K562 (cell line): ENCODE data around the gene TEPSIN. TPM values are rescaled to one million over a fixed set of nuclear protein-coding genes. Genes with fewer than 3 reads are reported as not detected.

Experiments used
- ATAC-seq: fragments of 200-7000 bp; cut with Tn5 transposase; 3 replicates; pipeline ENCODE4 v1.9.1; 2020; ENCODE audit warnings: moderate library complexity
- BruUV-seq: library from RNA; stranded (reverse); fragments of 400-500 nt; replicated peaks from 2 replicates; lab custom pipeline; 2021; lab: Mats Ljungman, UMichigan
- CTCF ChIA-PET: fragments of 300-600 bp; formaldehyde crosslinking; extraction: SDS; loops from one replicate; lab custom pipeline; 2021; ENCODE audit warnings: low intra/inter-chr PET ratio; lab: Yijun Ruan, JAX
- POLR2A ChIA-PET: fragments of 300-600, 350-650 bp; sonication (Branson Sonifier 250); formaldehyde crosslinking; extraction: SDS; loops from one replicate; lab custom pipeline; 2021; ENCODE audit warnings: antibody characterized with exemption, inconsistent platforms; lab: Yijun Ruan, JAX
- DNase-seq, 4 experiments: peaks; one replicate each; pipeline versions ENCODE4 v3.0.0 to v3.0.0-alpha.2; 2011 to 2018; ENCODE audit warnings: low spot score in 3 of 4, mixed read lengths in 3 of 4; ENCODE audit errors: extremely low read depth in 1 of 4
- FAIRE-seq: peaks from 2 replicates; lab custom pipeline; 2011; peaks lifted over from hg19 to GRCh38; lab: Jason Lieb, UNC
- H2AFZ ChIP-seq: 2 replicates; pipeline ENCODE4 v1.6.0; 2011; ENCODE audit warnings: low read depth, low read length, control low read depth, inconsistent platforms
- H3K27ac ChIP-seq: fragments of 200-600 bp; 3 replicates; pipeline ENCODE4 v1.8.0; 2011; ENCODE audit warnings: low read depth, mild to moderate bottlenecking, control low read depth, inconsistent platforms, low read length, moderate library complexity, mixed read lengths; ENCODE audit errors: extremely low read depth
- H3K27me3 ChIP-seq, 2 experiments: fragments of 300-600 bp in 1 of 2; 2 replicates in 1 of 2; 3 replicates in 1 of 2; pipeline versions ENCODE4 v1.6.0 to v1.8.0; 2011; ENCODE audit warnings: inconsistent platforms in 2 of 2, low read length in 2 of 2, mild to moderate bottlenecking in 1 of 2, mixed read lengths in 1 of 2, moderate library complexity in 1 of 2; ENCODE audit not compliant: control insufficient read depth in 2 of 2, insufficient read depth in 2 of 2
- H3K36me3 ChIP-seq: fragments of 300-600 bp; 3 replicates; pipeline ENCODE4 v1.8.0; 2011; ENCODE audit warnings: mild to moderate bottlenecking, low read length, inconsistent platforms; ENCODE audit not compliant: control insufficient read depth, insufficient read depth
- H3K4me1 ChIP-seq, 2 experiments: fragments of 200-600 bp in 1 of 2; replicated peaks in 1 of 2; 2 replicates in 1 of 2; 3 replicates in 1 of 2; pipeline versions ENCODE4 v1.5.1 to v1.8.0; 2011; ENCODE audit warnings: inconsistent platforms in 2 of 2, low read length in 2 of 2, mild to moderate bottlenecking in 1 of 2, mixed read lengths in 1 of 2, moderate library complexity in 1 of 2; ENCODE audit not compliant: control insufficient read depth in 2 of 2, insufficient read depth in 2 of 2
- H3K4me2 ChIP-seq: 2 replicates; pipeline ENCODE4 v1.6.1; 2011; ENCODE audit warnings: low read length, control low read depth, inconsistent platforms, mixed read lengths; ENCODE audit not compliant: insufficient read depth
- H3K4me3 ChIP-seq: fragments of 200-600 bp; sonication (generic), shearing (Covaris generic); 2 replicates; pipeline ENCODE4 v1.5.1; 2016; ENCODE audit warnings: control low read depth, inconsistent platforms
- H3K79me2 ChIP-seq: fragments of 200-600 bp; 3 replicates; pipeline ENCODE4 v1.8.0; 2011; ENCODE audit warnings: low read length, inconsistent platforms; ENCODE audit not compliant: control insufficient read depth, insufficient read depth
- H3K9ac ChIP-seq, 2 experiments: 2 replicates each; pipeline versions ENCODE4 v1.6.0 to v1.6.1; 2011; ENCODE audit warnings: low read depth in 2 of 2, low read length in 2 of 2, control low read depth in 1 of 2, inconsistent platforms in 1 of 2, mild to moderate bottlenecking in 1 of 2, mixed read lengths in 1 of 2; ENCODE audit not compliant: insufficient read depth in 1 of 2
- H3K9me1 ChIP-seq: one replicate; pipeline ENCODE4 v1.6.0; 2011; ENCODE audit warnings: inconsistent platforms, mild to moderate bottlenecking, low read length, moderate library complexity; ENCODE audit not compliant: control insufficient read depth, insufficient read depth
- H3K9me3 ChIP-seq: replicated peaks from 2 replicates; pipeline ENCODE4 v1.5.1; 2011; ENCODE audit warnings: low read depth, low read length, inconsistent platforms; ENCODE audit not compliant: control insufficient read depth, insufficient read depth
- H4K20me1 ChIP-seq: replicated peaks from 2 replicates; pipeline ENCODE4 v1.6.1; 2011; ENCODE audit warnings: low read length, inconsistent platforms, mixed read lengths; ENCODE audit not compliant: control insufficient read depth, insufficient read depth
- CTBP1 ChIP-seq: fragments of 450-650 bp; IDR thresholded peaks from 2 replicates; pipeline ENCODE4 v1.6.1; 2016; ENCODE audit warnings: borderline replicate concordance
- EWSR1 ChIP-seq: fragments of 450-650 bp; IDR thresholded peaks from 2 replicates; pipeline ENCODE4 v1.6.1; 2018; ENCODE audit warnings: borderline replicate concordance, mild to moderate bottlenecking, low read depth, moderate library complexity; ENCODE audit not compliant: partially characterized antibody
- EZH2 ChIP-seq: IDR thresholded peaks from 2 replicates; pipeline ENCODE4 v1.6.1; 2012; ENCODE audit warnings: low read depth, mild to moderate bottlenecking, inconsistent platforms, low read length, borderline replicate concordance
- MAZ ChIP-seq, 2 experiments: fragments of 450-650 bp in 1 of 2; sonication (generic) in 1 of 2; formaldehyde crosslinking; IDR thresholded peaks in 1 of 2; conservative IDR thresholded peaks in 1 of 2; 2 replicates each; pipeline versions ENCODE4 v1.4.0 to v1.5.0; 2020; ENCODE audit warnings: mild to moderate bottlenecking in 1 of 2, missing genetic modification reagents in 1 of 2
- RB1 ChIP-seq: fragments of 450-650 bp; IDR thresholded peaks from 2 replicates; pipeline ENCODE4 v1.6.1; 2017; ENCODE audit warnings: low read depth, mild to moderate bottlenecking
- ZNF174 ChIP-seq: fragments of 250-450 bp; sonication (Bioruptor Pico); IDR thresholded peaks from 2 replicates; pipeline ENCODE4 v1.4.0; 2020; ENCODE audit warnings: mild to moderate bottlenecking
- ZNF551 ChIP-seq: fragments of 250-450 bp; sonication (Bioruptor Pico); IDR thresholded peaks from 2 replicates; pipeline ENCODE4 v1.5.0; 2021; ENCODE audit warnings: mild to moderate bottlenecking, moderate library complexity
- WGBS: fragments of 100-300 bp; shearing (Covaris generic); methylation state at CpG from one replicate; pipeline ENCODE4 v1.1.6; 2016; ENCODE audit warnings: low coverage, mixed read lengths; ENCODE audit not compliant: insufficient coverage; ENCODE audit errors: missing lambda C conversion rate; 5-methylcytosine and 5-hydroxymethylcytosine counted together
- in situ Hi-C: fragments of 300-500 bp; cut with MboI; formaldehyde crosslinking; loops from 4 replicates; pipeline ENCODE4 v1.15.0; 2018; ENCODE audit warnings: inconsistent platforms, mixed read lengths
- intact Hi-C: fragments of 100-400 bp; cut with micrococcal nuclease; formaldehyde crosslinking; loops from 2 replicates; pipeline ENCODE4 v1.14.2; 2022
- polyA plus RNA-seq, 8 experiments: library from polyadenylated mRNA; depleted of rRNA in 4 of 8; stranded (reverse) in 5 of 8; unstranded in 3 of 8; fragments of >200 nt; fragmentation: Nextera tagmentation in 2 of 8; fragmentation: Illumina TruSeq in 1 of 8; extraction: Ambion mirVana in 2 of 8; extraction: Trizol in 1 of 8; gene quantifications; 2 replicates each; pipeline versions ENCODE4 v1.2.1 to v1.2.3, GENCODE V29; 2011 to 2014; ENCODE audit warnings: inconsistent platforms in 1 of 8, missing spikeins in 1 of 8
- total RNA-seq, 7 experiments: library from RNA; depleted of rRNA in 6 of 7; stranded (reverse); fragments of >200 nt in 6 of 7; fragmentation: Illumina TruSeq in 2 of 7; extraction: Trizol in 2 of 7; gene quantifications; 2 replicates each; pipeline versions ENCODE4 v1.2.1 to v1.2.3, GENCODE V29; 2011 to 2021; ENCODE audit warnings: low replicate concordance in 1 of 7
- TF ChIP-seq, protein P1 (sequence below): fragments of 250-450 bp; sonication (Bioruptor Pico); IDR thresholded peaks from 2 replicates; pipeline ENCODE4 v1.8.0; 2021; ENCODE audit warnings: borderline replicate concordance, mild to moderate bottlenecking, moderate library complexity; ENCODE audit not compliant: poor library complexity, severe bottlenecking
- TF ChIP-seq, protein P2 (sequence below): fragments of 450-650 bp; IDR thresholded peaks from 2 replicates; pipeline ENCODE4 v1.6.1; 2018; ENCODE audit not compliant: partially characterized antibody

The TEPSIN gene
- total and polyA plus RNA-seq, 9 of the 15 experiments (the other 6 are each of a cell fraction or from before 2014, with no cell fraction given): 0.80 to 29.8 (median 5.3) TPM

DNA sequence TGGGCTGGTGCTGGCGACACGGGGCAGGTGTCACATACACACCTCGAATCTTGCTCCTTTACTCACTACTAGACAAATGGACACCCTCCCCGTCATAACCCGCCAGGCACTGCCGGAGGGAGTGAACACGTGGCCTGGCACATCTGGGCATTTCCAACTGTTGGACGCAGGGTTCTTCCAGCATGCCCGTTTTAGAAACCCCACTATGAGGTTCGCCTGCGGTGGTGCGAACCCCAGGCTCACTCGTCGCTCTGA, 9.3 kb downstream of the TEPSIN start:
- H3K4me1 ChIP-seq: peaks cover 12 to 50% of the 10 kb centered on the region in 2 experiments
- intact Hi-C loops (loop anchor here (5.0 to 10.0 kb wide), 2 partner anchors 87 to 245 kb away; no protein-coding TSS in a partner anchor), in situ Hi-C loops (loop anchor here (5.0 to 25.0 kb wide), 2 partner anchors 92 to 227 kb away; no protein-coding TSS in a partner anchor)
- no peak overlapping the region for H3K4me3 ChIP-seq
- WGBS: 85% methylated on average over 14 of the region's 14 CpGs
- ChIA-PET CTCF (interaction anchor here (1.6 kb wide), 1 partner anchor 86 kb away, joined by 8 read pairs; no protein-coding TSS in a partner anchor), POLR2A (interaction anchor here (0.6 to 1.3 kb wide), 4 partner anchors 9 to 243 kb away, joined by 3 to 5 read pairs (median 4); partner anchors contain the start of genes NDUFAF8 and TEPSIN)
- FAIRE-seq (no peak), ATAC-seq (no peak), DNase-seq (no peak)
- H3K4me2 ChIP-seq: no peak overlapping the region
- BruUV-seq: no TSS peak
- no peak overlapping the region; a peak in 1 of 4 replicates for H3K9ac ChIP-seq
- peaks cover 29% of the 10 kb centered on the region; the same call in 2 of the 3 replicates for H3K36me3 ChIP-seq
- no peak overlapping the region for H2AFZ ChIP-seq
- no peaks in the 10 kb centered on the region for H3K27me3 ChIP-seq
- no peak for TF ChIP-seq ZNF551 (CRISPR knock-in tag)
- TF ChIP-seq EZH2: no peak
- no peak for TF ChIP-seq RB1
- no peak for TF ChIP-seq MAZ (CRISPR knock-in tag; conservative IDR thresholded peaks at IDR 0.05 in 1 of 2, IDR thresholded peaks at IDR 0.05 in 1 of 2)
- TF ChIP-seq, protein P1, sequence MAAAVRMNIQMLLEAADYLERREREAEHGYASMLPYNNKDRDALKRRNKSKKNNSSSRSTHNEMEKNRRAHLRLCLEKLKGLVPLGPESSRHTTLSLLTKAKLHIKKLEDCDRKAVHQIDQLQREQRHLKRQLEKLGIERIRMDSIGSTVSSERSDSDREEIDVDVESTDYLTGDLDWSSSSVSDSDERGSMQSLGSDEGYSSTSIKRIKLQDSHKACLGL (CRISPR knock-in tag): no peak
- TF ChIP-seq EWSR1: no peak
- TF ChIP-seq CTBP1: no peak
- TF ChIP-seq, protein P2, sequence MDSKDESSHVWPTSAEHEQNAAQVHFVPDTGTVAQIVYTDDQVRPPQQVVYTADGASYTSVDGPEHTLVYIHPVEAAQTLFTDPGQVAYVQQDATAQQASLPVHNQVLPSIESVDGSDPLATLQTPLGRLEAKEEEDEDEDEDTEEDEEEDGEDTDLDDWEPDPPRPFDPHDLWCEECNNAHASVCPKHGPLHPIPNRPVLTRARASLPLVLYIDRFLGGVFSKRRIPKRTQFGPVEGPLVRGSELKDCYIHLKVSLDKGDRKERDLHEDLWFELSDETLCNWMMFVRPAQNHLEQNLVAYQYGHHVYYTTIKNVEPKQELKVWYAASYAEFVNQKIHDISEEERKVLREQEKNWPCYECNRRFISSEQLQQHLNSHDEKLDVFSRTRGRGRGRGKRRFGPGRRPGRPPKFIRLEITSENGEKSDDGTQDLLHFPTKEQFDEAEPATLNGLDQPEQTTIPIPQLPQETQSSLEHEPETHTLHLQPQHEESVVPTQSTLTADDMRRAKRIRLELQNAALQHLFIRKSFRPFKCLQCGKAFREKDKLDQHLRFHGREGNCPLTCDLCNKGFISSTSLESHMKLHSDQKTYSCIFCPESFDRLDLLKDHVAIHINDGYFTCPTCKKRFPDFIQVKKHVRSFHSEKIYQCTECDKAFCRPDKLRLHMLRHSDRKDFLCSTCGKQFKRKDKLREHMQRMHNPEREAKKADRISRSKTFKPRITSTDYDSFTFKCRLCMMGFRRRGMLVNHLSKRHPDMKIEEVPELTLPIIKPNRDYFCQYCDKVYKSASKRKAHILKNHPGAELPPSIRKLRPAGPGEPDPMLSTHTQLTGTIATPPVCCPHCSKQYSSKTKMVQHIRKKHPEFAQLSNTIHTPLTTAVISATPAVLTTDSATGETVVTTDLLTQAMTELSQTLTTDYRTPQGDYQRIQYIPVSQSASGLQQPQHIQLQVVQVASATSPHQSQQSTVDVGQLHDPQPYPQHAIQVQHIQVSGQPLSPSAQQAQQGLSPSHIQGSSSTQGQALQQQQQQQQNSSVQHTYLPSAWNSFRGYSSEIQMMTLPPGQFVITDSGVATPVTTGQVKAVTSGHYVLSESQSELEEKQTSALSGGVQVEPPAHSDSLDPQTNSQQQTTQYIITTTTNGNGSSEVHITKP: no peak
- TF ChIP-seq ZNF174 (CRISPR knock-in tag): no peak
- no peaks in the 10 kb centered on the region for H3K9me3 ChIP-seq
- no peak overlapping the region for H3K27ac ChIP-seq
- H3K79me2 ChIP-seq: no peaks in the 10 kb centered on the region; the same call in 2 of the 3 replicates
- H4K20me1 ChIP-seq: peaks cover 17% of the 10 kb centered on the region
- H3K9me1 ChIP-seq: peaks cover 3% of the 10 kb centered on the region
